Measurements from ENCODE around the gene KCNH6.
A peak's percentile ranks its signal among the peaks of the same experiment; 100 is the strongest.

The KCNH6 gene

GRCh38 chr17:63511331-63511730 is 11.8 kb upstream of the KCNH6 start:
- no peak for DNase-seq

- DNase-seq = no peak
Measured at GRCh38 chr17:63512388-63512787, 10.8 kb upstream of the KCNH6 start.

- no peak for DNase-seq
Measured at GRCh38 chr17:63512896-63513644, 10.1 kb upstream of the KCNH6 start.

- no peak for DNase-seq
Measured at GRCh38 chr17:63514477-63514876, 8.7 kb upstream of the KCNH6 start.

GRCh38 chr17:63514974-63515373 is 8.2 kb upstream of the KCNH6 start:
- DNase-seq = no peak

GRCh38 chr17:63515426-63515825 is 7.7 kb upstream of the KCNH6 start:
- DNase-seq = no peak

- no peak for DNase-seq
Measured at GRCh38 chr17:63516910-63517824, 6.0 kb upstream of the KCNH6 start.

- DNase-seq = no peak
Measured at GRCh38 chr17:63517825-63518534, 5.2 kb upstream of the KCNH6 start.

- no peak for DNase-seq
Measured at GRCh38 chr17:63519116-63519881, 3.9 kb upstream of the KCNH6 start.

GRCh38 chr17:63519972-63520882 is 2.9 kb upstream of the KCNH6 start:
- DNase-seq = no peak

- no peak for DNase-seq
Measured at GRCh38 chr17:63524051-63524450, 893 bp downstream of the KCNH6 start.

GRCh38 chr17:63525190-63525946 is 2.2 kb downstream of the KCNH6 start:
- no peak for DNase-seq

GRCh38 chr17:63526861-63527260 is 3.7 kb downstream of the KCNH6 start:
- DNase-seq = no peak

- DNase-seq = no peak
Measured at GRCh38 chr17:63528183-63528582, 5.0 kb downstream of the KCNH6 start.

- DNase-seq = peak; percentile 74
Measured at GRCh38 chr17:63529711-63530556, 6.8 kb downstream of the KCNH6 start.

- DNase-seq = no peak
Measured at GRCh38 chr17:63530557-63531021, 7.4 kb downstream of the KCNH6 start.

GRCh38 chr17:63531022-63531965 is 8.1 kb downstream of the KCNH6 start:
- DNase-seq = no peak

- DNase-seq = no peak
Measured at GRCh38 chr17:63533433-63534077, 10.4 kb downstream of the KCNH6 start.
